ENCODE measurements around the gene NCOA7.
"Not testable (repeated sequence)": the region's sequence is repeated elsewhere in the genome, so short reads cannot be mapped to it uniquely, and the experiment has no call there.

Gene NCOA7

GRCh38 chr6:125802383-125802782 is 11.6 kb downstream of the NCOA7 start:
- no peak overlapping the region for H2AFZ ChIP-seq (ENCODE audit: low read depth, low read length)
- TF ChIP-seq CTCF (IDR thresholded peaks at IDR 0.05; ENCODE audit: borderline replicate concordance, extremely low read depth, low read length, poor library complexity, severe bottlenecking) (no peak), EZH2 (IDR thresholded peaks at IDR 0.05; ENCODE audit: borderline replicate concordance, low read depth, low read length, severe bottlenecking) (no peak)
- H3K79me2 ChIP-seq (ENCODE audit: insufficient read depth, low read length): peaks cover 29% of the 10 kb centered on the region
- no peak overlapping the region for H3K27ac ChIP-seq (ENCODE audit: low read length)
- no peak overlapping the region for H3K9ac ChIP-seq (ENCODE audit: low read depth, low read length)
- H3K4me1 ChIP-seq (ENCODE audit: insufficient read depth, low read length): peaks cover 25% of the 10 kb centered on the region
- H3K9me3 ChIP-seq (ENCODE audit: insufficient read depth, low read length, severe bottlenecking): no peaks in the 10 kb centered on the region
- H4K20me1 ChIP-seq (ENCODE audit: insufficient read depth, low read length): peaks cover 4% of the 10 kb centered on the region; the same call in 1 of the 2 replicates
- DNase-seq (no peak), ATAC-seq (ENCODE audit: insufficient read depth, low read depth) (0 out of 3 replicates have a peak, but pooled peaks have one; percentile 29)
- H3K4me2 ChIP-seq (ENCODE audit: insufficient read depth, low read length): no peak overlapping the region
- no peaks in the 10 kb centered on the region for H3K27me3 ChIP-seq (ENCODE audit: insufficient read depth, low read length, poor library complexity)
- no peak overlapping the region for H3K4me3 ChIP-seq (ENCODE audit: low read depth in 1 of 2, low read length in 2 of 2)
- peaks cover 3% of the 10 kb centered on the region; the same call in 1 of the 2 replicates for H3K36me3 ChIP-seq (ENCODE audit: insufficient read depth, low read length)

GRCh38 chr6:125802943-125803377 is 12.2 kb downstream of the NCOA7 start:
- H3K9ac ChIP-seq (ENCODE audit: low read depth, low read length): no peak overlapping the region
- peak; percentile 86 for ATAC-seq (ENCODE audit: insufficient read depth, low read depth)
- peaks cover 19% of the 10 kb centered on the region for H3K4me1 ChIP-seq (ENCODE audit: insufficient read depth, low read length)
- no peak for DNase-seq
- H2AFZ ChIP-seq (ENCODE audit: low read depth, low read length): no peak overlapping the region
- TF ChIP-seq EZH2 (IDR thresholded peaks at IDR 0.05; ENCODE audit: borderline replicate concordance, low read depth, low read length, severe bottlenecking) (no peak), CTCF (IDR thresholded peaks at IDR 0.05; ENCODE audit: borderline replicate concordance, extremely low read depth, low read length, poor library complexity, severe bottlenecking) (no peak)
- no peaks in the 10 kb centered on the region for H3K9me3 ChIP-seq (ENCODE audit: insufficient read depth, low read length, severe bottlenecking)
- H3K27me3 ChIP-seq (ENCODE audit: insufficient read depth, low read length, poor library complexity): no peaks in the 10 kb centered on the region
- H3K4me2 ChIP-seq (ENCODE audit: insufficient read depth, low read length): no peak overlapping the region
- peaks cover 29% of the 10 kb centered on the region for H3K79me2 ChIP-seq (ENCODE audit: insufficient read depth, low read length)
- peaks cover 5% of the 10 kb centered on the region; the same call in 1 of the 2 replicates for H4K20me1 ChIP-seq (ENCODE audit: insufficient read depth, low read length)
- H3K36me3 ChIP-seq (ENCODE audit: insufficient read depth, low read length): peaks cover 5% of the 10 kb centered on the region; the same call in 1 of the 2 replicates
- no peak overlapping the region for H3K27ac ChIP-seq (ENCODE audit: low read length)
- H3K4me3 ChIP-seq (ENCODE audit: low read depth in 1 of 2, low read length in 2 of 2): no peak overlapping the region

- Histone ChIP-seq H4K20me1 (ENCODE audit: insufficient read depth, low read length) (peaks cover 6% of the 10 kb centered on the region; the same call in 1 of the 2 replicates), H2AFZ (ENCODE audit: low read depth, low read length) (no peak overlapping the region), H3K9me3 (ENCODE audit: insufficient read depth, low read length, severe bottlenecking) (no peaks in the 10 kb centered on the region), H3K4me3 (ENCODE audit: low read depth in 1 of 2, low read length in 2 of 2) (no peak overlapping the region), H3K9ac (ENCODE audit: low read depth, low read length) (no peak overlapping the region), H3K27ac (ENCODE audit: low read length) (no peak overlapping the region), H3K4me1 (ENCODE audit: insufficient read depth, low read length) (peaks cover 15% of the 10 kb centered on the region), H3K36me3 (ENCODE audit: insufficient read depth, low read length) (0 out of 2 replicates have a peak, but pooled peaks cover 3% of the 10 kb centered on the region), H3K79me2 (ENCODE audit: insufficient read depth, low read length) (peaks cover 28% of the 10 kb centered on the region), H3K4me2 (ENCODE audit: insufficient read depth, low read length) (no peak overlapping the region), H3K27me3 (ENCODE audit: insufficient read depth, low read length, poor library complexity) (no peaks in the 10 kb centered on the region)
- TF ChIP-seq CTCF (IDR thresholded peaks at IDR 0.05; ENCODE audit: borderline replicate concordance, extremely low read depth, low read length, poor library complexity, severe bottlenecking): no peak
- TF ChIP-seq EZH2 (IDR thresholded peaks at IDR 0.05; ENCODE audit: borderline replicate concordance, low read depth, low read length, severe bottlenecking): no peak
- DNase-seq: no peak
- no peak for ATAC-seq (ENCODE audit: insufficient read depth, low read depth)
Measured at GRCh38 chr6:125804264-125804663, 13.5 kb downstream of the NCOA7 start.

- H3K4me2 ChIP-seq (ENCODE audit: insufficient read depth, low read length); ATAC-seq (ENCODE audit: insufficient read depth, low read depth): not testable (repeated sequence)
- H3K79me2 ChIP-seq (ENCODE audit: insufficient read depth, low read length): peaks cover 34% of the 10 kb centered on the region
Measured at GRCh38 chr6:125804866-125805425, 14.2 kb downstream of the NCOA7 start.

More at GRCh38 chr6:125804866-125805425, 14.2 kb downstream of the NCOA7 start:
- not testable (repeated sequence) for H3K4me3 ChIP-seq (ENCODE audit: low read depth in 1 of 2, low read length in 2 of 2); H3K9me3 ChIP-seq (ENCODE audit: insufficient read depth, low read length, severe bottlenecking); H4K20me1 ChIP-seq (ENCODE audit: insufficient read depth, low read length); H3K27me3 ChIP-seq (ENCODE audit: insufficient read depth, low read length, poor library complexity); H3K36me3 ChIP-seq (ENCODE audit: insufficient read depth, low read length); DNase-seq; H3K9ac ChIP-seq (ENCODE audit: low read depth, low read length); H3K27ac ChIP-seq (ENCODE audit: low read length); H2AFZ ChIP-seq (ENCODE audit: low read depth, low read length)
- peaks cover 15% of the 10 kb centered on the region for H3K4me1 ChIP-seq (ENCODE audit: insufficient read depth, low read length)

Data from DND-41 (cell line).